GM21529 (cell line): ENCODE results near the gene MXD3.
A peak's percentile ranks its signal among the peaks of the same experiment; 100 is the strongest.
"Not testable (repeated sequence)": the region's sequence is repeated elsewhere in the genome, so short reads cannot be mapped to it uniquely, and the experiment has no call there.

ENCODE experiments used
- ATAC-seq: cut with Tn5 transposase; IDR thresholded peaks from one replicate; pipeline ENCODE4 v1.9.1; 2021; ENCODE audit not compliant: unreplicated experiment

MXD3 gene

DNA sequence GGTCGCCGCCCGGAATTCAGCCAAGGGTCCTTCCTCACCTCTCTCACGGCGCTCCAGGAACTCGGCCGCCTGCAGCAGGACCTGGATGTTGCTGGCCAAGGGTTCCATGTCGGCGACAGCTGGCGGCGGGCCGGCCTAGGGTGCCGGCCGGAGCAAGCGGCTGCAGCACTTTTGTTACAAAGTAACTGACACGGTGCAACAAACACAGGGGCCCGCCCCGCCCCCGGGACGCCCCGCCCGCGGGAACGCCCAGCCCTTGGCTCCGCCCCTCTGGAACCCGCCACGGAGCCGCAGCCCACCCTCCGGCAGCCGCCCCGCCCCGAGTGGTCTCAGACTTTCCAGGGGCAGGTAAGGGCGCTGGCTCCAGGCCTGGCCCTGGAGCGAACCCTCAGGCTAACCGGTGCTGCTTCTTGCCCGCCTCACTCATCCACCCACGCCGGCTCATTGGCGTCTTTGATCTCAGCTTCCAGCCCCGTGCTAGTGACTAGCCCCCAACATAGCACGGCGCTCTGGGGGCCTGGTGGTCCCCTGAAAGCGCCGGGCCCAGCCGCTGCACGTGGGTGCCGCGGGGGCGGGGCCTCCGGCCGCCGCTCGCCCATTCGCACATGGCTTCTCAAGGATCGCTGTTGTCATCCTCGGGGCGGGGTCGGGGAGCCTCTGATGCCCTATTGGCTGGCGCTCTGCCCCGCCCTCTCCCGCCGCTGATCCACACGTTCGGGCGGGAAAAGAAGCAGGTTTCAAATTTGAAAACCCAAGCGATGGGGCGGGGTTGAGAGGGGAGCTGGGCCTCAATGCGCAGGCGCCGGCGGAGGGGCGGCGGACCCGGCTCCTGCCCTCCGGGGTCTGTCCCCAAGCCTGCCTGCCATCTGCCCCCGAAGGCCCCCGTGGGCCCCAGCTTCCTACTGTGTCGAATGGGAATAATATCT is at the start of gene MXD3:
TSS of gene MXD3 (minus strand) at position 176 of the 926 bp plus-strand sequence. CDS start at position 108, 68 bp downstream.
- ATAC-seq, result peak; percentile 79

DNA sequence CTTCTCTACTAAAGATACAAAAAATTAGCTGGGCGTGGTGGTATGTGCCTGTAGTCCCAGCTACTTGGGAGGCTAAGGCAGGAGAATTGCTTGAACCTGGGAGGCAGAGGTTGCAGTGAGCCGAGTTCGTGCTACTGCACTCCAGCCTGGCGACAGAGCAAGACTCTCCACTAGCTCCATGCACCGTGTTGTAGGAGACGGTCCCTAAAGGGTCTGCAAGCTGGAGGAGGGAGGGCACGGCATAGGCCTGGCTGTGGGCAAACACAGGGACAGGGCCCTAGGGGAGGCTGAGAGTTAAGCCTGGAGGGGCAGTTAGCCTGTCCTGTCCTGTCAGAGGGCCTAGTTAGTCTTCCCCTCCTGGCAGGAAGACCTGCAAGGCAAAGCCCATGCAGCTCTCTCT is 49.0 kb upstream of the MXD3 start:
- ATAC-seq, result not testable (repeated sequence)

GRCh38 chr5:177359860-177360259 is 48.2 kb upstream of the MXD3 start:
- ATAC-seq, result no peak

GRCh38 chr5:177359451-177359851 is 47.8 kb upstream of the MXD3 start:
- ATAC-seq, result no peak

DNA sequence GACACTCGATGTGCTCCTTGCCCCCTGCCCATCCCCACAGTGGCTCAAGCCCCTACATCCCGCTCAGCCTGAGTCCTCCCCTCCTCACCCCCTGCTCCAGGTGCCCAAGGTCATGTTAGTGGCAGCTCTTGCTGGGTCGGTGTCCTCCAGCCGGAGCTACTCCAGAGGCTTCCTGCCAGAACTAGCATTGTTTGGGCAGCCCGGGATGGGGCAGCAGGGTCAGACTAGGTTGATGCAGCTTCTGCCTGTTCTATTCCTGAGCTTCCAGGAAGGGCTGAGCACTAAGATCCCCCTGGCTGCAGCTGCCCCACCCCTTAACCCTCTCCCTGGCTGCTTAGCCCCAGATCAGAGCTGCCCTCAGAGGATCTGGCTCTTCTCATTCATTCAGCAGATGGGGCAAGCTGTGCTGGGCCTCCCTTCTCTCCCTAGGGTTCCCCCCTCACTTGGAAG is 46.7 kb upstream of the MXD3 start:
- no peak for ATAC-seq

- ATAC-seq, result peak; percentile 93
Measured at GRCh38 chr5:177357459-177358351, 46.0 kb upstream of the MXD3 start, which contains the start of gene RGS14. Gene RGS14 (plus strand): TSS chr5:177357924. CDS start chr5:177358025, 101 bp downstream.

GRCh38 chr5:177357146-177357458 is 45.4 kb upstream of the MXD3 start:
- no peak for ATAC-seq

GRCh38 chr5:177356746-177357145 is 45.0 kb upstream of the MXD3 start:
- ATAC-seq, result no peak

DNA sequence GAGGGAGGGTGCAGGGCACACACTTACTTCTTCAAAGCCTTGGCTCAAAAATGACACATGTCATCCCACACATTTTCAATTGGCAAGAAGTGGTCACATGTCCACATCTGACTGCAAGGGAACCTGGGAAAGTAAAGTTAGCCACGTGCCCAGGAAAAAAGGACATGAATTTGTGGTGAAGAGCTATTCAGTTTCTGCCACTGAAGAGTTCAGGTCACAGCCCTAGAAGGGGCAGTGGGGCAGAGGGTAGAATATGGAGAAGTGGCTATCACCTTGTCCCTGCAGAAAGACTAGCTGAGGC is 44.1 kb upstream of the MXD3 start:
- ATAC-seq, result no peak

DNA sequence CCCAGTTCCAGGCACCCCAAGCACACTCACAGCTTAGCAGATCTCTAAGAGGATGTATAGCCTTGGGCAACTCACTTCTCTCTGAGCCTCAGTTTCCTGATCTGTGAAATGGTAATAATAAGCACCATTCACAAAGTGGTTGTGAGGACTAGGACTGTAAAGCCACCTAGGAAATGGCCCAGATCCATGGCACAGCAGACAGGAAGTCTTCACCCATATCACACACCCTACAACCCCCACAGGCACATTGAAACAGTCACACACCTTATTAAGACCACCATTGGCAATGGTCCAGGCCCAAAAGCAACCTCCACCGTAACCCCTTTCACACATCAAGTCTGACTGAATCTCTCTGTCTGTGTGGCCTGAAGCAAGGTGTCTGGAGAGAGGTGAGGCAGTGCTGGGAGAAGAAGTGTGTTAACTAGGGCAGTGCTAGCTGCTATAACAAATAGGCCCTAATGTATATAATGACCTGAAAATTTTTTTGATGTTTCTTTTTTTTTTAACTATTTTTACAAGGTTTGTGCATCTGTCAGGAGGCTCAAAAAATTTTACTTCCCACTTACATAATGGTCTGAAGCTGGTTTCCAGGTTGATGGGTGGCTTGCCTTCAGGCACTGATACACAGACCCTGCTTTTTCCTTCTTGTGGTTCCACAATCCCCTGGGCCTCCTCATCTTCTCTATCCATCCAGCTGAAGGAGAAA is 43.6 kb upstream of the MXD3 start:
- no peak for ATAC-seq

DNA sequence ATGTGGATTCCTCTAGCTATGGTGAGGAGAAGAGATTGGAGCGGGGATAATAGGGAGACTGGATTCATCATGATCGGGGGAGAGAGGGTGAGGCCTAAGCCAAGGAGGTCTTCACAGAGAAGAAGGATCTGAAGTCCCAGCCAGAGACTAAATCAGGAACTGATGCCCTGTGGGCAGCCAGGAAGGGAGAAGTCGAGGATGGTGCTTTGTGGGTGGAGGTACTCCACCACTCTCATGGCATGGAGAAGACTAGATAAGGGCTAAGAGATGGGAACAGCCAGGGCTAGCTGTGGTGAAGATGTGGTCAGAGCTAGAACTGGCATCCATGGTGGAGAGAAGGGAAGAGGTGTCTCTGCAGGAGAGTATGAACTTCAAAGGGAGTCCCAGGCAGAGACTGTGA is 43.0 kb upstream of the MXD3 start:
- no peak for ATAC-seq

- ATAC-seq, result no peak
Measured at GRCh38 chr5:177354256-177354655, 42.6 kb upstream of the MXD3 start.

GRCh38 chr5:177353093-177353492 is 41.4 kb upstream of the MXD3 start:
- no peak for ATAC-seq

GRCh38 chr5:177351392-177352329 is 40.0 kb upstream of the MXD3 start, which contains the start of gene LMAN2:
Gene LMAN2 (minus strand): TSS chr5:177351668. CDS start chr5:177351647, 21 bp downstream.
- peak; percentile 95 for ATAC-seq

DNA sequence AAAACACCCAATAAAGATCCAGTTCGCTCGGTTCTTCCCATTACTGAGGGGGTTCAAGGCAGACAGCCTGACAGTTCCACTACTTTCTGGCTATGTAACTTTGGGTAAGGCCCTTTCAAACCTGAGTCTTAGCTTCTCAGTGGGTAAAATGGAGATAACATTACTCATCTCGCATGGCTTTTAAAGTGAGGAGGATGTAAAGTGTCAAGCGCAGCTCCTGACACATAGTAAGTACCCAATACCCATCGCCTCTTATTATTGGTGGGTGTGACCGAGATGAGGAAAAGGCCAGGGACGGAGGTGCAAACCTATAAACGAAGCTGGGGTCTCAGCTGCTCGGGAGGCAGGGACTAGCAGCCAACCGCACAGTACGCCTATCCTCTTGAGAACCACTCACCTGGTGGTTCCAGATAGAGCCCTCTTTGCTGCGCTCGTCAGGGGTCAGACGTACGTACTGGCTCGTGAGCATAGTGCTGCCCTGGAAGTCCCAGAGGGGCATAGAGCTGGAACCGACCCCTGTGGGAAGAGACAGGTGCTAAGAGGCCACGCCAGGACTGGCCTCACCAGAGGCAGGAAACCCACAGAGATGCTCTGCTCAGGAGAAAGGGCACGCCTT is 39.2 kb upstream of the MXD3 start:
- ATAC-seq, result no peak

- ATAC-seq, result no peak
Measured at GRCh38 chr5:177349762-177350161, 38.1 kb upstream of the MXD3 start.

GRCh38 chr5:177349362-177349647 is 37.6 kb upstream of the MXD3 start:
- no peak for ATAC-seq

GRCh38 chr5:177347699-177348098 is 36.0 kb upstream of the MXD3 start:
- no peak for ATAC-seq

DNA sequence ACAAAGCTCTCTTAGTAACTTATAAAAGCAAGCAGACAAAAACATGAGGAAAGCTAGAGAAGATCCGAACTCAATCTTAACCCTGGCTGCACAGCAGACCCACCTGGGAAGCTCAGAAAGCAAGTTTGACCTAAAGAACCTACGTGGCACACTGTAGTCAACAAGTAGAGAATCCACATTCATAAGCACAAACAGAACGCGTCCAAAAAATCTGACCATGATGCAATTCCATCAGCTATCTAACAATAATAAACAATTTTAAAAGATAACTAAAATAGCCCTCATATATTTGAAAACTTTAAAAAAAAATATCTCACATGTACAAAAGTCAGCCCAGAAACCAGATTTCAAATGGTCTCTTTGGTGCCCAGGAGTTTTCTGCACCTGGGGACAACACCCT is 35.1 kb upstream of the MXD3 start:
- no peak for ATAC-seq

DNA sequence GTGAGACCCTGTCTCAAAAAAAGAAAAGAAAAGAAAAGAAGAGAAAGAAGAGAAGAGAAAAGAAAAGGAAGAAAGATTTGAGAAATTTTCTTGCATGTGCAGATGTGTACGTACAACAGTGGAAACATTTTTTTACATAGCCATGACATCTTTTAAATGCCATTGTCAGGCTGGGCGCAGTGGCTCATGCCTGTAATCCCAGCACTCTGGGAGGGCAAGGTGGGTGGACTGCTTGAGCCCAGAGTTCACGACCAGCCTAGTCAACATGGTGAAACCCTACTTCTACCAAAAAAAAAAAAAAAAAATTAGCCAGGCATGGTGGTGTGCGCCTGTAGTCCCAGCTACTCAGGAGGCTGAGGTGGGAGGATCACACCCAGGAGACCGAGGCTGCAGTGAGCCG is 33.2 kb upstream of the MXD3 start:
- ATAC-seq, result no peak
